Upper lobe of right lung (tissue), 1 donor: ENCODE measurements around the gene DEDD2. TPM values are rescaled to one million over a fixed set of nuclear protein-coding genes. Genes with fewer than 3 reads are reported as not detected.
A peak's percentile ranks its signal among the peaks of the same experiment; 100 is the strongest.

Experiments
- ATAC-seq: fragments of 200-7000 bp; cut with Tn5 transposase; one replicate; pipeline ENCODE4 v1.9.1; 2020; ENCODE audit warnings: mild to moderate bottlenecking, moderate library complexity
- DNase-seq: peaks from one replicate; pipeline ENCODE4 v3.0.0-alpha.2; 2020
- H3K27ac ChIP-seq: fragments of 200-600 bp; one replicate; pipeline ENCODE4 v1.8.0; 2022
- H3K27me3 ChIP-seq: fragments of 200-600 bp; one replicate; pipeline ENCODE4 v1.8.0; 2022; ENCODE audit warnings: mild to moderate bottlenecking
- H3K36me3 ChIP-seq: fragments of 200-600 bp; one replicate; pipeline ENCODE4 v1.8.0; 2022
- H3K4me1 ChIP-seq: fragments of 200-600 bp; one replicate; pipeline ENCODE4 v1.8.0; 2022
- H3K4me3 ChIP-seq: fragments of 200-600 bp; one replicate; pipeline ENCODE4 v1.8.0; 2022; ENCODE audit warnings: mild to moderate bottlenecking
- H3K9me3 ChIP-seq: fragments of 200-600 bp; one replicate; pipeline ENCODE4 v1.8.0; 2022
- CTCF ChIP-seq: fragments of 200-600 bp; IDR thresholded peaks from one replicate; pipeline ENCODE4 v1.8.0; 2022; ENCODE audit warnings: antibody characterized with exemption
- intact Hi-C: fragments of 100-400 bp; cut with DNase I; formaldehyde crosslinking; loops from one replicate; pipeline ENCODE4 v1.11.0; 2022
- total RNA-seq: library from RNA; stranded (reverse); fragmentation: NEBNext Ultra II Directional; extraction: Animal tissue kit (Norgen Biotek cat#: 25700); gene quantifications from one replicate; pipeline ENCODE4 v1.2.1, GENCODE V29; 2021
- donor health status: DM: no; HTN: yes; CAD: no; lungs with severe emphysema.

Gene DEDD2
- total RNA-seq, 1 donor from 2014 or later, result 25.1 TPM

- Histone ChIP-seq H3K4me1 (no peaks in the 10 kb centered on the region), H3K36me3 (no peaks in the 10 kb centered on the region), H3K27ac (no peak overlapping the region), H3K4me3 (no peak overlapping the region), H3K27me3 (peaks cover 71% of the 10 kb centered on the region), H3K9me3 (no peaks in the 10 kb centered on the region)
- peak; percentile 7 for TF ChIP-seq CTCF
- intact Hi-C loops, result no loop called here
- no peak for ATAC-seq
- DNase-seq, result no peak
These were observed 38.4 kb downstream of the DEDD2 start for GRCh38 chr19:42178791-42179674.

DNA sequence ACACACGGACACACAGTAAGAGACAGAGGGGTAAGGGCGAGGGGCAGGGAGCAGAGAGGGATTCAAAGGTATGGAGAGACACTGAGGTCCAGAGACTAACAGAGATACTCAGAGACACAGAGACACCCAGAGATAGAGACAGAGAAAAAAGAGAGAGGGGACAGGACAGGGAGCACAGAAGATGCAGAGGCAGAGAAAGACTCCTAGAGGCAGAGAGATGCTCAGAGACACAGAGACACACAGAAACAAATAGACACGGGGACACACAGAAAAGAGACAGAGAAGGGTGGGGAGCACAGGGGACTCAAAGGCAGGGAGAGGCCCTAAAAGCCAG, 39.8 kb downstream of the DEDD2 start:
- Histone ChIP-seq H3K4me1 (no peaks in the 10 kb centered on the region), H3K4me3 (no peak overlapping the region), H3K27me3 (peaks cover 74% of the 10 kb centered on the region), H3K9me3 (no peaks in the 10 kb centered on the region), H3K27ac (no peak overlapping the region), H3K36me3 (no peaks in the 10 kb centered on the region)
- DNase-seq (no peak), ATAC-seq (no peak)
- intact Hi-C loops, result no loop called here
- TF ChIP-seq CTCF, result no peak

DNA sequence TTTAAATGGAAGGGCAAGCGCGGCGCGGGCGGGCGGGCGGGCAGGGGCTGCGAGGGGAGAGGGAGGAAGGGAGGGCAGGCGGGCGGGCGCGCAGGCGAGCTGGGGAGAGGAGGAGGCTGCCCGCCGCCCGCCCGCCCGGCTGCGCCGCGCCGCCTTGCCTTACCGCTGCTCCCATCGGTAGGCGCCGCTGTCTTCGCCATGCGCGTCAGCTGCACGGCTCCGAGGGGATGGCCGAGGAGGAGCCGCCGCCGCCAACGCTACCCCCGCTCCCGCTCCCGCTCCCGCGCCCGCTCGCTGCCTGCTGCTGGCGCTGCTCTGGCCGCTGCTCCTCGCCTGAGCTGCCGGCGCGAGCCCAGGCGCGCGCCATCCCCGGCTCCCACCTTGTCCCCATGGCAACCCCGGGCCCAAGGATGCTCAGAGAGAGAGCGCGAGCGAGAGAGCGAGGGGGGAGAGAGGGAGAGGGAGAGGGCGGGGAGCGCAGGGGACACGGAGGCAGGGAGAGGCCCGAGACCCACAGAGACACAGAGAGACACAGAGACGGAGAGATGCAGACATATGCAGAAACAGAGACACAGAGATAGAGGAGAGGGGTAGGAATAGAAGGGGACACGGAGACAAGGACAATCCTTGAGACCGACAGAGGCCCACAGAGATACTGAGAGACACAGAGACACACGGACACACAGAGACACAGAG, 40.3 kb downstream of the DEDD2 start:
- intact Hi-C loops, result no loop called here
- DNase-seq (peak; percentile 88), ATAC-seq (peak; percentile 92)
- peak; percentile 49 for TF ChIP-seq CTCF
- Histone ChIP-seq H3K36me3 (no peaks in the 10 kb centered on the region), H3K9me3 (no peaks in the 10 kb centered on the region), H3K4me1 (no peaks in the 10 kb centered on the region), H3K4me3 (peak overlapping the region; percentile 42), H3K27me3 (peaks cover 74% of the 10 kb centered on the region), H3K27ac (no peak overlapping the region)

DNA sequence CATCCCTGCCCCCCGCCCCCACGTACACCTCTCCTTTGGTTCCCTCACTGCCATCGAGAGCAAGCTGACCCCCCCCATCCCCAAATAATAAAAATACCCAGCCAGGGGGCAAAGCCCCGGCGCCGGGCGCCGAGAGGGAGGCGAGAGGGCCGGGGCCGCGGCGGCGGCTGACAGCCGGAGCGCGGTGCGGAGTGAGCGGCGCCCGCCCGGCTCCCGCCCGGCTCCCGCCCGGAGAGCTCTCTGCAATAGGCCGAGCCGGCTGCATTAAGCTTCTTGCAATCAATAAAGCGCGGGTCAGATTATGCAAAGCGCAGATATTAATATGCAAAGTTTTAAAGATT, 40.9 kb downstream of the DEDD2 start:
- intact Hi-C loops, result no loop called here
- peaks cover 72% of the 10 kb centered on the region for H3K27me3 ChIP-seq
- no peaks in the 10 kb centered on the region for H3K36me3 ChIP-seq
- no peak for TF ChIP-seq CTCF
- ATAC-seq, result peak; percentile 42
- peak overlapping the region; percentile 42 for H3K4me3 ChIP-seq
- no peak overlapping the region for H3K27ac ChIP-seq
- no peaks in the 10 kb centered on the region for H3K9me3 ChIP-seq
- H3K4me1 ChIP-seq, result no peaks in the 10 kb centered on the region
- no peak for DNase-seq

DNA sequence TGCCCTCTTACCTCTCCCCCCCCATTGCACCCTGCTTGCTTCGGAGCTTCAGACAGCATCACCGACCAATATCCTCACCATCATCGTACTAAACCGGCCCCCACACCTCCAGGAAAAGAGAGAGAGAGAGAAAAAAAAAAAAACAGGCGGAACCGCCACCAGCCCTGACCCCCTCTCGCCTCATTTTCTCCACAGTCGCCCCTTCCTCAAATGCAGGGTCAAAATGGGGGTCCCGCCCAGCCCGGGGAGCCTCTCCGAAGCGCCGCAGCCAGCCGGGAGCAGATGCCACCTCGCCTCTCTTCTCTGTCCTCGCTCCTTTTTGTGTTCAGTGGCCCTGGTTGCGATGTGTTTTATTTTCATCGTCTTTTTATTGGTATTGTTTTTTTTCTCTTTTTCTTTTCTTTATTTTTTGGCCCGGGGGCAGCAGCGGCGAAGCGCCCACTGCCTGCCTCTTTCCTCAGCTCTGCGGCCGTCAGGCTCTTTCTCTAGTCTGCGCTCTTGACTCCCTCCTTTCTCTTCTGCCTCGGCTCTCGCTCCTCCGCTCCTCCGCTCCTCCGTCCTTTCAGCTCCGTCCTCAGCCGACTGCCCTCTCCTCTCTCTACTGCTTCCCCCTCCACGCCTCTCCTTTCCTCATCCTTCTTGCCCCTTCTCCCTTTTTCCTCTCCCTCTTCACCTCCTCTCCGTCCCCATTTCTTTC, 41.4 kb downstream of the DEDD2 start:
- Histone ChIP-seq H3K4me1 (no peaks in the 10 kb centered on the region), H3K27ac (no peak overlapping the region), H3K4me3 (peak overlapping the region; percentile 42), H3K27me3 (peaks cover 66% of the 10 kb centered on the region), H3K9me3 (no peaks in the 10 kb centered on the region), H3K36me3 (no peaks in the 10 kb centered on the region)
- no peak for DNase-seq
- no peak for TF ChIP-seq CTCF
- intact Hi-C loops, result no loop called here
- no peak for ATAC-seq
